ENCODE results near the gene ZNF311. TPM values are rescaled to one million over a fixed set of nuclear protein-coding genes. Genes with fewer than 3 reads are reported as not detected.

ZNF311 gene
- total and polyA plus RNA-seq, 9 of the 15 experiments (the other 6 are each of a cell fraction or from before 2014, with no cell fraction given), result 5.1 to 10.0 (median 7.5) TPM

DNA sequence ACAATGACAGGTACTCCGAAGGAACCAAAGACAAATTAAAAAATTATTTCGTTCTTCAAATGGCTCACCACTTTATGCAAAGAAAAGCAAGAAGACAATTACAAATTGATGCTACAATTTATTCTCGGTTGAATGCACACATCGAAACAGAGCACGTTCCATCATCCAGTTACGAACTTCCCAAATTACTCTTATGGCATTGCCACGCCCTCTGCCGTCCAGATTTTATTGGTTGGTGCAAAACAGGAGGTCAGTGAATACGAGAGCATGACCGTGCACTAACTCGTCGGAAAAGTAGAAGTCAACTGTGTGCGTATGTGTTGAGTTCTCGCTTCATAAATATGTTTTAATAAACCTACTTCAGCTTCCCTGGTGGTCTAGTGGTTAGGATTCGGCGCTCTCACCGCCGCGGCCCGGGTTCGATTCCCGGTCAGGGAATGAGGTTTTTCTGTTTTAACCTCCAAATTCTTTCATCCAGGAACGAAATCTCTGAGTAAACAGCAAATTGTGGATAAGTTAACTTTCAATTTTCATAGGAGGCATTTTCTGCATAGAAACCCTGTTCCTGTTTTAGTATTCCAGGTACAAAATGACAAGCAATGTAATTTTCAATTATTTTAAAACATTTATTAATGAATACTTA, 23.2 kb downstream of the ZNF311 start (continued):
- peak; percentile 65; the same call in 1 of the 2 replicates for TF ChIP-seq ARID4B (CRISPR knock-in tag; IDR thresholded peaks at IDR 0.05)
- no peak for TF ChIP-seq ZFPM2 (CRISPR knock-in tag; IDR thresholded peaks at IDR 0.05)
- TF ChIP-seq DDX20 (tag; IDR thresholded peaks at IDR 0.05; ENCODE audit: low read depth), result 0 out of 2 replicates have a peak, but pooled peaks have one; percentile 18
- TF ChIP-seq NFATC3 (IDR thresholded peaks at IDR 0.05), result no peak; the same call in none of the 2 replicates
- TF ChIP-seq SOX6 (IDR thresholded peaks at IDR 0.05), result peak; percentile 66; the same call in 1 of the 2 replicates
- peak; percentile 19; the same call in 1 of the 2 replicates for TF ChIP-seq KAT7 (CRISPR knock-in tag; IDR thresholded peaks at IDR 0.05; ENCODE audit: borderline replicate concordance)
- TF ChIP-seq HNRNPK (IDR thresholded peaks at IDR 0.05; ENCODE audit: low read depth, low read length, poor library complexity, severe bottlenecking), result no peak
- no peak for TF ChIP-seq ZKSCAN3 (CRISPR knock-in tag; IDR thresholded peaks at IDR 0.05)
- no peak for TF ChIP-seq PHB (CRISPR knock-in tag; IDR thresholded peaks at IDR 0.05)
- no peak for TF ChIP-seq ZNF695 (CRISPR knock-in tag; IDR thresholded peaks at IDR 0.05)
- TF ChIP-seq GABPB2 (CRISPR knock-in tag; conservative IDR thresholded peaks at IDR 0.05), result no peak
- peak; percentile 92 for TF ChIP-seq NFE2 (IDR thresholded peaks at IDR 0.05; ENCODE audit: low read depth)
- TF ChIP-seq NBN (IDR thresholded peaks at IDR 0.05; ENCODE audit: low read depth), result no peak; the same call in none of the 2 replicates
